Right forelimb (tissue), 1 donor: Measurements from ENCODE around the gene ZNF837.
"Not testable (repeated sequence)": the region's sequence is repeated elsewhere in the genome, so short reads cannot be mapped to it uniquely, and the experiment has no call there.

ENCODE experiments used
- DNase-seq: peaks from one replicate; pipeline ENCODE4 v3.0.0-alpha.2; 2018

The ZNF837 gene

GRCh38 chr19:58380662-58381459 is at the start of gene ZNF837:
ZNF837 (minus strand) TSS chr19:58381030; CDS start chr19:58369332, 11,698 bp downstream.
- DNase-seq, result peak; percentile 97

- DNase-seq, result no peak
Observed at GRCh38 chr19:58429745-58430144, 48.9 kb upstream of the ZNF837 start.

DNA sequence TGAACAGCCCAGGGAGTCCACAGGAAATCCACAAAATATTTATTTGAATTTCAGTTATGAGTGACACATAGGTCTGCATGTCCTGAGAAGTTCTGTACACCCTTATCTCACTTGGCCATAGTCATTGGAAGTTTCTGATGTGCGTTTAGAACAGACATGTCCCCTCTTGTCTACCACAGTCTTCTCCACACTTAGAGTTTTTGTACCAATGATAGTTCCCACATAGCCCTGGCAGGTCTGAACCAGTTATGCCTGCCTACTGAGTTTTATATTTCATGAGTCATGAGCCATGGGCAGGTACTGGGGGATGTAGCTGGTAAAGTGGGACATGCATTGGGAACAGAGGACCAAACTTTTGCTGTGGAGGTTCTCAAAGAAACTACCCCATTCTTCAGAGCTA is 47.8 kb upstream of the ZNF837 start:
- no peak for DNase-seq

DNA sequence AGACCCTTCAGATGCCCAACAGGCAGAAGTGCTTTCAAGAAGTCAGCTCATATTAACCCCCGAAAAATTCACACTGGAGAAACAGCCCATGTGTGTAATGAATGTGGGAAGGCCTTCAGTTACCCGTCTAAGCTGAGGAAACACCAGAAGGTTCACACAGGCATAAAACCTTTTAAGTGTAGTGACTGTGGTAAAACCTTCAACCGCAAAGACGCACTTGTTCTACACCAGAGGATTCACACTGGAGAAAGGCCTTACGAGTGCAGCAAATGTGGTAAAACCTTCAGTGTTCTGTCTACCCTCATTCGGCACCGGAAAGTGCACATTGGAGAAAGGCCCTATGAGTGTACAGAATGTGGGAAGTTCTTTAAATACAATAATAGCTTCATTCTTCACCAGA is 36.2 kb upstream of the ZNF837 start:
- DNase-seq, result no peak

DNA sequence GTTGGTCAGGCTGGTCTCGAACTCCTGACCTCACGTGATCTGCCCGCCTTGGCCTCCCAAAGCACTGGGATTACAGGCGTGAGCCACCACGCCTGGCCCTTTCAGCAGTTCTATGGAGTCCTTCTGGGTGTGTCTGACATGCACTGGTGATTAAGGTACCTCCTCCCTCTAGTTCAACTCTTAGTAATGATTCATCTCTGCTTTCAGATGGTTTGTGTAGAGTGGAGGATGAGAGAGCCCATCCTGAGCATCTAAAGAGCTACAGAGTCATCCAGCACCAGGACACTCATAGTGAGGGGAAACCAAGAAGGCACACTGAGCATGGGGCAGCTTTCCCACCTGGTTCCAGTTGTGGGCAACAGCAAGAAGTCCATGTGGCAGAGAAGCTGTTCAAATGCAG is 35.8 kb upstream of the ZNF837 start:
- no peak for DNase-seq

DNA sequence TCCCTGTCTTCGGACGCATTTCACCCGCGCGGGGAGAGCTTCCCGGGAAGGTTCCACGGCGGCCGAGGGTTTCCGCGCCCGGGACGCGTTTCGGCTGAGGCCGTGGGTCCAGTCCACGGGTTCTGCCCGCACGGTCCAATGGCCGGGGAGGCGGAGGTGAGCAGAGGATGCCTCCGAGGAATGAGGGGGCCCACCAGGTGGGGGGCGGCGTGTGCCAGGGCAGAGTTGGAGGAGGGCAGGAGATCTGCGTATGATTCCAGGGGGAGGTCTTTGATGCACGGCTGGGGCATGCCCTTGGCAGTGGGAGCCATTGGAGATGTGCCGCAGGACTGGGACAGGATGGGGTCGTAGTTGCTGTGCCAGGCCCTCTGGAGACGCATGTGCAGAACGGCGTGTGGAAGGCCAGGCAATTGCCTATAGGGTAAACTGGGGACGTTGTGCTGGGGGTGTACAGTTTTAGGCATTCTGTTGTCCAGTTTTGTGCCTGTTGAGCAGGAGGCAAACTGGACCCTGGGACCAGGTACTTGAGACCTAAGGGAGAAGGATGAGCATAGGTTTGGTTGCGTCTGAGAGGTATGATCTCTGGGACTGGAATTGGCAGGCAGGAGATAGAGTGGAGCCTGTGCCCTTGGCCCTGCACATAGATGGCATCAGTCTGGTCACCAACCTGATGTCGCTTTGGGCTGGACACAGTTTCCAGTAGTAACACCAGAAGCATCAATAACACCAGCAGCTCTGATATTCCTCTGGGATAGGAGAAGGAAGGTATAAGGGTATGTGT is 28.4 kb upstream of the ZNF837 start:
- DNase-seq, result no peak

- peak; percentile 97 for DNase-seq
Observed at GRCh38 chr19:58408152-58409009, 27.6 kb upstream of the ZNF837 start, which contains the start of gene ZNF584. ZNF584 (plus strand) TSS chr19:58408649; CDS start chr19:58409148, 499 bp downstream.

GRCh38 chr19:58407658-58408151 is 26.9 kb upstream of the ZNF837 start:
- DNase-seq, result no peak

DNA sequence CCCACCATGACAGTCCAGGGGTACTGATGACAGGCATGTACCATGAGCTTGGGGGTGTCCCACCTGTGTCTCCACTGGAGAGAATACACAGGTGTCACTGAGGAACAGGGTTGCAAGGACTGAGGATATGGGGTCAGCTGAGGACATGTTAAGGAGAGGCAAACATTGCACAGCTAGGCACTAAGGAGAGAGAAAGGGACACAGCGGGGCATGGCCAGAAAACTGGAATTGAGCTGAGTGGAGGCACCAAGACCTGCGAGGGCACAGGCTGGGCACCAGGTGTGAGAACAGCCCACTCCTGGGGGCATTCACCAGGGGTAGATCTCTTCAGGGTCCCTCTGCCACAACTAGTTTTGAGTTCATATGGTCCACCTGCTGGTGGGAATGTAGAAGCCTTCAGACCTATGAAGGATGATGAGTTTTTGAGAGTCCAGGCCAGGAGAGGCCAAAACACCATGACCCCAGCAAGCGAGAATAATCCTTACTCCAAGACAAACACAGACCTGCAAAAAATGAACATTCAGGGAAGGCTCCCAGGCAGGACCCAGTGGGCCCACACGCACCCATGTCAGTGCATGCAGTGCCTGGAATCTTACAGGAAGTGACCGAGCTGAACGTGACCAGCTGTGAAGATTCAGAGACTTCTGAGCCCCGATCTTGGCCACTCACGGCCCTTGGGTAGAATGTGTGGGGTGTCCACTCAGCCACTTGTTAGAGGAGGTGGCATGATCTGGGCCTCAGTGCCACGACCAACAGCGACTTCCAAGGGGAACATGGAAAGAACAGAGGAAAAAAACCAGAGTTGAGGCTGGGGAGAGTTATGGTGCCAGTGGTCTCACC is 26.2 kb upstream of the ZNF837 start:
- DNase-seq, result no peak

DNA sequence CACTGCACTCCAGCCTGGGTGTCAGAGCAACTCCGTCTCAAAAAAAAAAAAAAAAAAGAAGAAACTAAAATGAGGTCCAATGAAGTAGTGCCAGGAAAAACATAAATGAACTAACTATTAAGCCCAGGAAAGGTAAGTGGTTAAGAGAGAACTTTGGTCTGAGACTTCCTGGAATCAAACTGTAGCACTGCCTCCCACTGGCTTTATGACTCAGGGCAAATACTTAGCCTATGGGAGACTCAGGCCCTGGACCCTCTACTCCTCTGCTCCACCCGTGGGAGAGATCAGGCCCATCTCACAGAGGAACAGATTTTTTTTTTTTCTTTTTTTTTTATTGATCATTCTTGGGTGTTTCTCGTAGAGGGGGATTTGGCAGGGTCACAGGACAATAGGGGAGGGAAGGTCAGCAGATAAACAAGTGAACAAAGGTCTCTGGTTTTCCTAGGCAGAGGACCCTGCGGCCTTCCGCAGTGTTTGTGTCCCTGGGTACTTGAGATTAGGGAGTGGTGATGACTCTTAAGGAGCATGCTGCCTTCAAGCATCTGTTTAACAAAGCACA is 23.2 kb upstream of the ZNF837 start:
- not testable (repeated sequence) for DNase-seq

DNA sequence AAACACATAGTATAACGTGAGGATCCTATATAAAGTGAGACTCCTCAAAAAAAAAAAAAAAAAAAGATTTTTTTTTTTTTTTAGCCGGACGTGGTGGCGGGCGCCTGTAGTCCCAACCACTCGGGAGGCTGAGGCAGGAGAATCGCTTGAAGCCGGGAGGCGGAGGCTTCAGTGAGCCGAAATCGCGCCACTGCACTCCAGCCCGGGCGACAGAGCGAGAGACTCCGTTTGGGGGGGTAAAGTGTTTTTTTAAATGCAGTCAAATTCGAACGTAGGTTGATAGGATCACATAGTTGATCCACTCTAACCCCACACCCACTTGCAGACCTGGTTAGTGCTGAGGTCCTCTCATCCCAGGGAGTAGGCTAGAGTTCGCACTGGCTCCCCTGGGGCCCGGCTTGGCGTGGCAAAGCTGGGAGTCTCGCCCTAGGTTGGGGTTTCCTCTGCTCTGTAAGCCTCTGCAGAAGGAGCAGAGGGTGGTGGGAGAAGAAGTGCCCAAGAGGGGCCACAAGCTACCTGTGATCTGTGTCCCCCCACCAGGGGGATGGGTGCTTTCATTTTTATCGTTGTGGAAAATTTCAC is 21.1 kb upstream of the ZNF837 start:
- no peak for DNase-seq

DNA sequence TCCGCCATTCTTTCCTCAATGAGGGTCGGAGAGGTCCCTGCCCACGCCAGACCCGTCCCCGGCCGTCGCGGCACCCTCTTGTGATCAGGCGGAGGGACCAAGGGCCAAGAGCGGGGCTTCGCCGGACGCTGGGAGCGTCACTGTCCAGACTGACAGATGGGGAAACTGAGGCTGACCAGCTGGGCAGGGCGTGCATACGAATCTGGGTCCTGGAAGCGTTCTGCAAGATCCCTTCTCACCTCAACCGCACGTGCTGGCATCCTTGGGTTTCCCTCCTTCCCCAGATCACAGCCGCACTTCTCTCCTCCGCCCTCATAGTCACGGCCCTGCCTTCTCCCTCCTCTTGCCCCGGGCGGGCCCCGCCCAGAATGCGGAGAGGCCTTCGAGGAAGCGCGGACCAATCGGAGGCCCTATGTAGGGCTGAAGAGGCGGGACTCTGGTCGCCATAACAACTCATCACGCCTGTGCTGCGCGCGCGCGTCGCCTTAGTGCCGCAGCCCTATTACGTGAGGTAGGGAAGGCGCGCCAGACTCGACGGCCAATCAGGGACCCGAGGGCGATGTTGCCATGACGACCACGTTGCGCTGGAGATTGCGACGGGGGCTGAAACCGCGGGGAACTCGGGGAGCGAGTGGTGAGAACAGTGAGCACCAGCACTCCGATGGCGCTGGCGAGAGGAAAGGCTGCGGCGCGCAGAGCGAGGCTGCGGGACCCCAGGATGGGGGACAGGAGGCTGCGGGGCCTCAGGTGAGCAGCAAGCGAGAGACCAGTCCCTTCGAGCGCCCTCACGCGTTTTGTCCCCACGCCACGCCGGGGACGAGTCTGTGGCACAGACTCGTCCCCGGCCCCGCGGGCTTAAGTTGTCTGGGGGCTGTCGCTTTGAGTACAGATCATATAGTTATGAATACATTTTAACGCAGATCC is 20.3 kb upstream of the ZNF837 start:
- peak; percentile 99 for DNase-seq

- DNase-seq, result no peak
Observed at GRCh38 chr19:58400316-58400915, 19.6 kb upstream of the ZNF837 start.

DNA sequence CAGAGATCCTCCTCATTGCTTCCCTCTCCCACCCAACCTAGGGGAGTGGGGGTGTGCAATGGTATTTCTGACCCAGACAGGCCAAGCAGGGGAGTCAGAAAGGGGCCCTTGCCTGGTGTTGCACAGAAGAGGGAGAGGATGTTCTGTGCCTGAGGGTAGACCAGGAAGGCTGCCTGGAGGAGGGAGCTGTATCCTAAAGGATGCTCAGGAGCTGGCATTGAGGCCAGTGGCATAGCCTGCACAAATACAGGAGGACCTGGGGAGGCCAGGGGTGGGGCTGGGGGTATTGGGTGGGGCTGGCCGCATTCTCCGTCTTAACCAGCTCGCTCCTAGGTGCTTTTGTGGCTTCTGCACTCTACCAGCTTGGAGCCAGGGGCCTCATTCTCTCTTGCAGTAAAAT is 19.1 kb upstream of the ZNF837 start:
- DNase-seq, result no peak

DNA sequence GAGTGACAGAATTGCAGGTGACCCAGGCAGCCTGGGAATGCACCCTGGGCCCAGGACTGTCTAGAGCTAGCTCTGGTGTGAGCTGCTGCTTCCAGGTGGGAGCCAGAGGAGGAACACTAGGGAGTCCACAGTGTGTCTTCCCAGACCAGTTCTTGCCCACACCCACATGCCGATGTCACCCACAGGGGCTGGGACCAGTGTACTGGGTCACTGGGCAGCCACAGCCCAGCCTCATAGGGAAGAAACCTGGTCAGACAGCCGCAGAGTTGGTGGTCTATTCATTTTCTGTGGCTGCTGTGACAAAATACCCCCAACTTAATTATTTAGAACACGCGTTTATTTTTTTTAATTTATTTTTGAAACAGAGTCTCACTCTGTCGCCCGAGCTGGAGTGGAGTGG is 17.7 kb upstream of the ZNF837 start:
- no peak for DNase-seq

- no peak for DNase-seq
Observed at GRCh38 chr19:58398087-58398486, 17.3 kb upstream of the ZNF837 start.

GRCh38 chr19:58397533-58398037 is 16.8 kb upstream of the ZNF837 start:
- DNase-seq, result no peak

DNA sequence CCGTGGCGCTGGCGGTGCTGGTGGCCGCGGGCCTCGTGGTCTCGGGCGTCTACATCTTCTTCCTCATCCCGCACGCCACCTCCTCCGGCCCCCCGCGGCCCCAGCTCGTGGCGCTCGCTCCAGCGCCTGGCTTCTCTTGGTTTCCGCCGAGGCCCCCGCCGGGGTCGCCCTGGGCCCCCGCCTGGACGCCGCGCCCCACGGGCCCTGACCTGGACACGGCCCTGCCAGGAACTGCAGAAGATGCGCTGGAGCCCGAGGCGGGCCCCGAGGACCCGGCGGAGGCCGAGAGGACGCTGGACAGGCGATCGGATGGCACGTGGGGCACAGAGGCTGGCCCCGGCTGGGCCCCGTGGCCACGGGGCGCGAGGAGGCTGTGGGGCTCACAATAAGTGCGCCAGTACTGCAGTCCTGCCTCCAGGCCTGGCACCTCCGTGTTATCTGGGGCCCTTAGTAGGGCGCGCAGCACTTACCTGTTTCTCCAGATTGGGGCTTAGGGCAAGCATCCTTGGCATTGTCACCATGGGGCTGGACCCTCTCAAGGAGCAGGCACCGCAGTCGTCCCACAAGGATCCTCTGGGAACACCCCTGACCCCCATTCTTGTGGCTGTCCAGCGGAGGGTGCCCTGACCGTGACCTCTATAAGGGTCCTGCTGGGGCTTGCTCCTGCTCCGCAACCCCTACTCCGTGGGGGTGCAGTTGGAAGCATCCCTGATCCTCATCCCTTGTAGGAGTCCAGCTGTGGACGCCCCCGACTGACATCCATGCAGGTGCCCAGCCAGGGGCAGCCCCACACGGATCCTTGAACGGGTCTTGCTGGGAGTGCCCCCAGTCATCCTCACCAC is 16.1 kb upstream of the ZNF837 start:
- no peak for DNase-seq
